HepG2 (cell line): Measurements from ENCODE around the gene GANC. TPM values are rescaled to one million over a fixed set of nuclear protein-coding genes. Genes with fewer than 3 reads are reported as not detected.

Experiments
- ATAC-seq: fragments of 200-7000 bp; cut with Tn5 transposase; 3 replicates; pipeline ENCODE4 v1.9.1; 2020; ENCODE audit warnings: mild to moderate bottlenecking, moderate library complexity
- BruUV-seq: library from RNA; stranded (reverse); fragments of 400-500 nt; replicated peaks from 2 replicates; lab custom pipeline; 2021; lab: Mats Ljungman, UMichigan
- CTCF ChIA-PET: fragments of 300-600 bp; formaldehyde crosslinking; extraction: SDS; loops from one replicate; lab custom pipeline; 2021; ENCODE audit warnings: low total read pairs, inconsistent platforms, low intra/inter-chr PET ratio; lab: Yijun Ruan, JAX
- POLR2A ChIA-PET: fragments of 350-600 bp; sonication (Branson Sonifier 250); formaldehyde crosslinking; loops from one replicate; lab custom pipeline; 2020; ENCODE audit warnings: antibody characterized with exemption, inconsistent platforms; lab: Yijun Ruan, JAX
- DNase-seq: peaks from one replicate; pipeline ENCODE4 v3.0.0-alpha.2; 2015; ENCODE audit warnings: low spot score
- FAIRE-seq: peaks from 3 replicates; lab custom pipeline; 2011; peaks lifted over from hg19 to GRCh38; lab: Jason Lieb, UNC
- H2AFZ ChIP-seq: one replicate; pipeline ENCODE4 v1.6.1; 2011; ENCODE audit warnings: low read length, inconsistent platforms
- H3K27ac ChIP-seq: fragments of 300-600 bp; 3 replicates; pipeline ENCODE4 v1.8.0; 2011; ENCODE audit warnings: mixed run types, mild to moderate bottlenecking, mixed read lengths, low read length, inconsistent platforms; ENCODE audit not compliant: insufficient read depth; ENCODE audit errors: extremely low read length
- H3K27me3 ChIP-seq, 2 experiments: fragments of 200-600 bp in 1 of 2; 2 replicates in 1 of 2; 3 replicates in 1 of 2; pipeline versions ENCODE4 v1.6.0 to v1.8.0; 2011; ENCODE audit warnings: low read length in 2 of 2, mild to moderate bottlenecking in 2 of 2, moderate library complexity in 2 of 2, inconsistent platforms in 1 of 2; ENCODE audit not compliant: insufficient read depth in 2 of 2, control insufficient read depth in 1 of 2
- H3K36me3 ChIP-seq, 2 experiments: fragments of 200-600 bp in 1 of 2; replicated peaks in 1 of 2; 2 replicates in 1 of 2; 3 replicates in 1 of 2; pipeline versions ENCODE4 v1.5.1 to v1.8.0; 2011; ENCODE audit warnings: low read length in 2 of 2, inconsistent platforms in 1 of 2; ENCODE audit not compliant: insufficient read depth in 2 of 2, control insufficient read depth in 1 of 2
- H3K4me1 ChIP-seq: 2 replicates; pipeline ENCODE4 v1.5.1; 2012; ENCODE audit warnings: low read length, inconsistent platforms; ENCODE audit not compliant: insufficient read depth
- H3K4me2 ChIP-seq: 2 replicates; pipeline ENCODE4 v1.6.0; 2011; ENCODE audit warnings: low read depth, low read length, inconsistent platforms
- H3K4me3 ChIP-seq, 3 experiments: fragments of 200-600 bp in 1 of 3; sonication (generic), shearing (Covaris generic) in 1 of 3; replicated peaks in 1 of 3; 2 replicates each; pipeline ENCODE4 v1.5.1; 2011 to 2016; ENCODE audit warnings: low read length in 3 of 3, inconsistent platforms in 2 of 3, low read depth in 2 of 3, mild to moderate bottlenecking in 2 of 3, control low read depth in 1 of 3, mixed read lengths in 1 of 3; ENCODE audit not compliant: insufficient read depth in 1 of 3
- H3K79me2 ChIP-seq: one replicate; pipeline ENCODE4 v1.6.1; 2011; ENCODE audit warnings: low read length, inconsistent platforms; ENCODE audit not compliant: insufficient read depth
- H3K9ac ChIP-seq: 2 replicates; pipeline ENCODE4 v1.6.0; 2011; ENCODE audit warnings: mild to moderate bottlenecking, low read depth, low read length, inconsistent platforms; ENCODE audit not compliant: insufficient read depth
- H3K9me3 ChIP-seq: 2 replicates; pipeline ENCODE4 v1.5.1; 2012; ENCODE audit warnings: mild to moderate bottlenecking, low read length
- H4K20me1 ChIP-seq: 2 replicates; pipeline ENCODE4 v1.6.0; 2011; ENCODE audit warnings: inconsistent platforms, mild to moderate bottlenecking, low read length, moderate library complexity; ENCODE audit not compliant: insufficient read depth
- CBX2 ChIP-seq, 2 experiments: fragments of 200-600 bp in 1 of 2; sonication (generic); formaldehyde crosslinking in 1 of 2; IDR thresholded peaks; 2 replicates each; pipeline versions ENCODE4 v1.7.0 to v1.8.1; 2018 to 2022; ENCODE audit warnings: low read depth in 2 of 2, low read length in 1 of 2, mild to moderate bottlenecking in 1 of 2, missing genetic modification reagents in 1 of 2
- FOXP1 ChIP-seq, 2 experiments: fragments of 450-650 bp in 1 of 2; IDR thresholded peaks; 2 replicates each; pipeline ENCODE4 v1.6.1; 2017 to 2018; ENCODE audit warnings: antibody characterized with exemption in 1 of 2
- HIVEP1 ChIP-seq: sonication (generic); formaldehyde crosslinking; IDR thresholded peaks from 2 replicates; pipeline ENCODE4 v1.4.0; 2020; ENCODE audit warnings: mild to moderate bottlenecking, missing genetic modification reagents
- NFE2 ChIP-seq: sonication (generic); formaldehyde crosslinking; IDR thresholded peaks from 2 replicates; pipeline ENCODE4 v1.4.0; 2020; ENCODE audit warnings: missing genetic modification reagents
- TAF15 ChIP-seq: fragments of 200-400 bp; formaldehyde crosslinking; IDR thresholded peaks from one replicate; pipeline ENCODE4 v1.6.1; 2018; ENCODE audit warnings: mild to moderate bottlenecking, low read depth, low read length; ENCODE audit not compliant: poor library complexity, severe bottlenecking
- TARDBP ChIP-seq: sonication (generic); formaldehyde crosslinking; IDR thresholded peaks from 2 replicates; pipeline ENCODE4 v1.8.0; 2022; ENCODE audit warnings: mild to moderate bottlenecking, missing genetic modification reagents
- TEAD2 ChIP-seq: sonication (generic); formaldehyde crosslinking; IDR thresholded peaks from 2 replicates; pipeline ENCODE4 v1.9.0; 2021; ENCODE audit warnings: missing genetic modification reagents
- ZNF138 ChIP-seq: sonication (generic); formaldehyde crosslinking; IDR thresholded peaks from 2 replicates; pipeline ENCODE4 v1.5.0; 2020; ENCODE audit warnings: mild to moderate bottlenecking, low read depth, missing genetic modification reagents
- ZNF230 ChIP-seq: sonication (generic); formaldehyde crosslinking; IDR thresholded peaks from 2 replicates; pipeline ENCODE4 v1.4.0; 2020; ENCODE audit warnings: mild to moderate bottlenecking, missing genetic modification reagents
- ZNF232 ChIP-seq: sonication (generic); formaldehyde crosslinking; IDR thresholded peaks from 2 replicates; pipeline ENCODE4 v1.4.0; 2020; ENCODE audit warnings: missing genetic modification reagents, borderline replicate concordance
- ZNF761 ChIP-seq: sonication (generic); formaldehyde crosslinking; conservative IDR thresholded peaks from 2 replicates; pipeline ENCODE4 v1.4.0; 2020; ENCODE audit warnings: mild to moderate bottlenecking, missing genetic modification reagents
- WGBS: methylation state at CpG from one replicate; pipeline ENCODE4 v1.1.6; 2017; ENCODE audit warnings: low lambda C conversion rate; 5-methylcytosine and 5-hydroxymethylcytosine counted together
- in situ Hi-C: cut with HindIII; loops from 2 replicates; pipeline ENCODE4 v1.10.0; 2017; ENCODE audit warnings: low pct_unique_long_range_greater_than_20kb; ENCODE audit not compliant: extremely low pct_ligation_motif_present
- intact Hi-C: fragments of 100-400 bp; cut with micrococcal nuclease; formaldehyde crosslinking; loops from one replicate; pipeline ENCODE4 v1.10.0; 2022; ENCODE audit not compliant: unreplicated experiment
- polyA plus RNA-seq, 8 experiments: library from polyadenylated mRNA; depleted of rRNA in 3 of 8; stranded (reverse) in 7 of 8; unstranded in 1 of 8; fragments of >200 nt; fragmentation: Illumina TruSeq in 4 of 8; extraction: Trizol in 4 of 8; gene quantifications; 2 replicates each; pipeline versions ENCODE4 v1.2.1 to v1.2.3, GENCODE V29; 2011 to 2016; ENCODE audit warnings: low read depth in 4 of 8, missing spikeins in 1 of 8, mixed read lengths in 1 of 8; ENCODE audit not compliant: insufficient read depth in 1 of 8
- total RNA-seq, 5 experiments: library from RNA; depleted of rRNA; stranded (reverse); fragments of >200 nt; fragmentation: Illumina TruSeq; extraction: Trizol; gene quantifications; 2 replicates each; pipeline ENCODE4 v1.2.3, GENCODE V29; 2016; ENCODE audit warnings: low read depth in 1 of 5
- TF ChIP-seq, protein P1 (sequence below): sonication (generic); formaldehyde crosslinking; IDR thresholded peaks from 2 replicates; pipeline ENCODE4 v1.5.1; 2020; ENCODE audit warnings: missing genetic modification reagents, mild to moderate bottlenecking, borderline replicate concordance
- TF ChIP-seq, protein P2 (sequence below): sonication (generic); formaldehyde crosslinking; IDR thresholded peaks from 2 replicates; pipeline ENCODE4 v1.5.0; 2020; ENCODE audit warnings: missing genetic modification reagents
- TF ChIP-seq, protein P3 (sequence below): sonication (generic); formaldehyde crosslinking; IDR thresholded peaks from 2 replicates; pipeline ENCODE4 v1.4.0; 2020; ENCODE audit warnings: missing genetic modification reagents
- TF ChIP-seq, protein P4 (sequence below): IDR thresholded peaks from 2 replicates; pipeline ENCODE4 v1.6.1; 2016; ENCODE audit warnings: control low read depth
- TF ChIP-seq, protein P5 (sequence below): sonication (generic); formaldehyde crosslinking; IDR thresholded peaks from 2 replicates; pipeline ENCODE4 v1.8.0; 2022; ENCODE audit warnings: mild to moderate bottlenecking, missing genetic modification reagents; ENCODE audit not compliant: insufficient replicate concordance

Gene GANC
- total and polyA plus RNA-seq, 2 of the 13 experiments (the other 11 are each of a cell fraction or from before 2014, with no cell fraction given), result 17.0 to 21.0 TPM

DNA sequence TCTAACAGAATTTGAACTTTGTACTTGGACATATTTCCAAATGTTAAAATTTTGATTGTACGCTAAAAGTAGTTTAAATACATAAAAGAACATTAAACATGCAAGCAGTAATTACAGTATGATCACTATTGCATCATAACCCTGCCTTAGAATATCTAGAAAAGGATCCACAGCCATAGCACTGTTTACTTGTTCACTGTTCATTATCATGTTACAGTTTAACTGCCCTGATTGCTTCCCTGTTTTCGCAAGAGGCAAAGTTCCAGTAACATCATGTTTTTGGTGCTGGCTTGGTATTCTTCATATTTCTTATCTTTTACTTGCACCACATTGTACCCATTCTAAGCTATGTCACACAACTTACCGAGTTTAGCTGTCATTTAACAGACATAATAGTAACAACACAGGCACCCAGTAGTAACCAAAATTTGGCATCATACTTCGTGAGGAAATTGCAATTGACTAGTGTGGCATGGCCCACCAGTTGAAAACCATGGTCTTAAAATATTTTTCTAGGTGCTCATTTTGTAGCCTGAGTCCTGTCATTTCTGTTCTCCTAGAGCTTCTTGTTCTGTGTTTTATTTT lies 13.5 kb downstream of the GANC start (continued):
- peak; percentile 54; the same call in 1 of the 2 replicates for TF ChIP-seq ZNF232 (CRISPR knock-in tag)
- no peak for TF ChIP-seq FOXP1 (IDR thresholded peaks at IDR 0.05)
- peak; percentile 88 for TF ChIP-seq FOXP1 (CRISPR knock-in tag; IDR thresholded peaks at IDR 0.05)
- TF ChIP-seq, protein P1, sequence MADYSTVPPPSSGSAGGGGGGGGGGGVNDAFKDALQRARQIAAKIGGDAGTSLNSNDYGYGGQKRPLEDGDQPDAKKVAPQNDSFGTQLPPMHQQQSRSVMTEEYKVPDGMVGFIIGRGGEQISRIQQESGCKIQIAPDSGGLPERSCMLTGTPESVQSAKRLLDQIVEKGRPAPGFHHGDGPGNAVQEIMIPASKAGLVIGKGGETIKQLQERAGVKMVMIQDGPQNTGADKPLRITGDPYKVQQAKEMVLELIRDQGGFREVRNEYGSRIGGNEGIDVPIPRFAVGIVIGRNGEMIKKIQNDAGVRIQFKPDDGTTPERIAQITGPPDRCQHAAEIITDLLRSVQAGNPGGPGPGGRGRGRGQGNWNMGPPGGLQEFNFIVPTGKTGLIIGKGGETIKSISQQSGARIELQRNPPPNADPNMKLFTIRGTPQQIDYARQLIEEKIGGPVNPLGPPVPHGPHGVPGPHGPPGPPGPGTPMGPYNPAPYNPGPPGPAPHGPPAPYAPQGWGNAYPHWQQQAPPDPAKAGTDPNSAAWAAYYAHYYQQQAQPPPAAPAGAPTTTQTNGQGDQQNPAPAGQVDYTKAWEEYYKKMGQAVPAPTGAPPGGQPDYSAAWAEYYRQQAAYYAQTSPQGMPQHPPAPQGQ (CRISPR knock-in tag), result no peak
- TF ChIP-seq NFE2 (CRISPR knock-in tag), result no peak
- TF ChIP-seq ZNF230 (CRISPR knock-in tag), result no peak
- no peak for TF ChIP-seq TEAD2
- peak; percentile 68; the same call in 1 of the 2 replicates for TF ChIP-seq TARDBP
- no peak for TF ChIP-seq ZNF138 (CRISPR knock-in tag)
- TF ChIP-seq, protein P2, sequence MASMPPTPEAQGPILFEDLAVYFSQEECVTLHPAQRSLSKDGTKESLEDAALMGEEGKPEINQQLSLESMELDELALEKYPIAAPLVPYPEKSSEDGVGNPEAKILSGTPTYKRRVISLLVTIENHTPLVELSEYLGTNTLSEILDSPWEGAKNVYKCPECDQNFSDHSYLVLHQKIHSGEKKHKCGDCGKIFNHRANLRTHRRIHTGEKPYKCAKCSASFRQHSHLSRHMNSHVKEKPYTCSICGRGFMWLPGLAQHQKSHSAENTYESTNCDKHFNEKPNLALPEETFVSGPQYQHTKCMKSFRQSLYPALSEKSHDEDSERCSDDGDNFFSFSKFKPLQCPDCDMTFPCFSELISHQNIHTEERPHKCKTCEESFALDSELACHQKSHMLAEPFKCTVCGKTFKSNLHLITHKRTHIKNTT (CRISPR knock-in tag), result no peak
- TF ChIP-seq ZNF761, result no peak

DNA sequence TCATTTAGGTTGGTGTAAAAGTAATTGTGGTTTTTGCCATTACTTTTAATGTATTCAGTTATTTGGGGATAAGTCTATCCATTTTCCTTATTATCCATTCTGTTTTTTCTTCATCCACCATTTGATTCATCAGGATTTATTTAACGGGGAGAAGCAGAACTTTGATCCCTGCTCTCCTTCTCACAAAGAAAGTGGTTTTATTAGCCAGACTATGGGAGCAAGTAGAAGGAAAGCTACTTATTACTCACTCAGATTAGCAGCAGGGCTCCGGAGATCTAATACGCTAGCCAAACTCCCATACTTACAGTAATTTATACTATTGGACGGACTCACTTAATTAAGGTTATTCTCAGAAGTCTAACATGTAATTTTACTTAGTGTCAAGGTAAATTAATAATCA lies 14.9 kb downstream of the GANC start:
- WGBS, result 91% methylated on average over 4 of the region's 4 CpGs
- no peak overlapping the region for H3K27ac ChIP-seq
- H3K9me3 ChIP-seq, result no peaks in the 10 kb centered on the region
- no peak overlapping the region for H3K4me2 ChIP-seq
- ATAC-seq, result no peak
- no peaks in the 10 kb centered on the region for H3K27me3 ChIP-seq
- peaks cover 33% of the 10 kb centered on the region for H3K4me1 ChIP-seq
- CTCF ChIA-PET, result no interaction called here
- no peak overlapping the region for H2AFZ ChIP-seq
- no peaks in the 10 kb centered on the region for H4K20me1 ChIP-seq
- no TSS peak for BruUV-seq
- POLR2A ChIA-PET, result interaction anchor here (1.9 kb wide), 1 partner anchor 15 kb away, joined by 11 read pairs; the partner anchor contains the start of genes GANC and TMEM87A
- H3K36me3 ChIP-seq, result peaks cover 3 to 5% of the 10 kb centered on the region in 2 experiments; a peak in 1 of 5 replicates
- intact Hi-C loops (no loop called here), in situ Hi-C loops (no loop called here)
- H3K9ac ChIP-seq, result no peak overlapping the region
- no peak for DNase-seq
- H3K4me3 ChIP-seq, result no peak overlapping the region
- no peak for FAIRE-seq
- no peaks in the 10 kb centered on the region for H3K79me2 ChIP-seq
- TF ChIP-seq HIVEP1 (CRISPR knock-in tag) (no peak), CBX2 (IDR thresholded peaks at IDR 0.05; ENCODE audit: low read depth, low read length) (no peak), CBX2 (CRISPR knock-in tag; IDR thresholded peaks at IDR 0.05; ENCODE audit: low read depth) (no peak), TAF15 (no peak)
- TF ChIP-seq, protein P3, sequence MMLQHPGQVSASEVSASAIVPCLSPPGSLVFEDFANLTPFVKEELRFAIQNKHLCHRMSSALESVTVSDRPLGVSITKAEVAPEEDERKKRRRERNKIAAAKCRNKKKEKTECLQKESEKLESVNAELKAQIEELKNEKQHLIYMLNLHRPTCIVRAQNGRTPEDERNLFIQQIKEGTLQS, result no peak
- TF ChIP-seq, protein P4, sequence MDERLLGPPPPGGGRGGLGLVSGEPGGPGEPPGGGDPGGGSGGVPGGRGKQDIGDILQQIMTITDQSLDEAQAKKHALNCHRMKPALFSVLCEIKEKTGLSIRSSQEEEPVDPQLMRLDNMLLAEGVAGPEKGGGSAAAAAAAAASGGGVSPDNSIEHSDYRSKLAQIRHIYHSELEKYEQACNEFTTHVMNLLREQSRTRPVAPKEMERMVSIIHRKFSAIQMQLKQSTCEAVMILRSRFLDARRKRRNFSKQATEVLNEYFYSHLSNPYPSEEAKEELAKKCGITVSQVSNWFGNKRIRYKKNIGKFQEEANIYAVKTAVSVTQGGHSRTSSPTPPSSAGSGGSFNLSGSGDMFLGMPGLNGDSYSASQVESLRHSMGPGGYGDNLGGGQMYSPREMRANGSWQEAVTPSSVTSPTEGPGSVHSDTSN, result no peak
- TF ChIP-seq, protein P5, sequence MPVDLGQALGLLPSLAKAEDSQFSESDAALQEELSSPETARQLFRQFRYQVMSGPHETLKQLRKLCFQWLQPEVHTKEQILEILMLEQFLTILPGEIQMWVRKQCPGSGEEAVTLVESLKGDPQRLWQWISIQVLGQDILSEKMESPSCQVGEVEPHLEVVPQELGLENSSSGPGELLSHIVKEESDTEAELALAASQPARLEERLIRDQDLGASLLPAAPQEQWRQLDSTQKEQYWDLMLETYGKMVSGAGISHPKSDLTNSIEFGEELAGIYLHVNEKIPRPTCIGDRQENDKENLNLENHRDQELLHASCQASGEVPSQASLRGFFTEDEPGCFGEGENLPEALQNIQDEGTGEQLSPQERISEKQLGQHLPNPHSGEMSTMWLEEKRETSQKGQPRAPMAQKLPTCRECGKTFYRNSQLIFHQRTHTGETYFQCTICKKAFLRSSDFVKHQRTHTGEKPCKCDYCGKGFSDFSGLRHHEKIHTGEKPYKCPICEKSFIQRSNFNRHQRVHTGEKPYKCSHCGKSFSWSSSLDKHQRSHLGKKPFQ (CRISPR knock-in tag), result no peak
